A549 (cell line): Measurements from ENCODE around the gene ANKFY1. TPM values are rescaled to one million over a fixed set of nuclear protein-coding genes. Genes with fewer than 3 reads are reported as not detected.

Experiments used
- ATAC-seq, 2 experiments: fragments of 200-7000 bp in 1 of 2; fragments of >200 bp in 1 of 2; cut with Nextera tagmentation in 1 of 2; cut with Tn5 transposase in 1 of 2; 3 replicates each; pipeline versions ENCODE4 v1.8.0 to v1.9.1; 2018 to 2020; ENCODE audit warnings: mild to moderate bottlenecking in 1 of 2, moderate library complexity in 1 of 2
- CTCF ChIA-PET: fragments of 300-600 bp; sonication (Branson Sonifier 250); formaldehyde crosslinking; extraction: SDS; loops from one replicate; lab custom pipeline; 2021; ENCODE audit warnings: antibody characterized with exemption, inconsistent platforms; lab: Yijun Ruan, JAX
- POLR2A ChIA-PET: fragments of 350-600 bp; formaldehyde crosslinking; extraction: SDS; loops from one replicate; lab custom pipeline; 2021; ENCODE audit warnings: antibody characterized with exemption, inconsistent platforms; lab: Yijun Ruan, JAX
- DNase-seq, 2 experiments: peaks; one replicate each; pipeline versions ENCODE4 v3.0.0 to v3.0.0-alpha.2; 2011 to 2016; ENCODE audit warnings: low read depth in 1 of 2, low spot score in 1 of 2
- FAIRE-seq: peaks from 2 replicates; lab custom pipeline; 2011; peaks lifted over from hg19 to GRCh38; lab: Jason Lieb, UNC
- H3K27ac ChIP-seq, 2 experiments: fragments of >200 bp; sonication (Bioruptor Twin); formaldehyde crosslinking; 3 replicates each; pipeline ENCODE4 v1.5.1; 2016 to 2017
- H3K4me1 ChIP-seq: fragments of >200 bp; sonication (Bioruptor Twin); formaldehyde crosslinking; 3 replicates; pipeline ENCODE4 v1.6.1; 2016
- H3K4me2 ChIP-seq: fragments of >200 bp; sonication (Bioruptor Twin); formaldehyde crosslinking; 3 replicates; pipeline ENCODE4 v1.6.1; 2016
- H3K4me3 ChIP-seq: fragments of >200 bp; sonication (Bioruptor Twin); formaldehyde crosslinking; 3 replicates; pipeline ENCODE4 v1.5.1; 2016
- H3K9me3 ChIP-seq: fragments of >200 bp; sonication (Bioruptor Twin); formaldehyde crosslinking; 3 replicates; pipeline ENCODE4 v1.6.1; 2016
- CBX2 ChIP-seq: fragments of 200-600 bp; sonication (generic); IDR thresholded peaks from 2 replicates; pipeline ENCODE4 v1.6.1; 2016; ENCODE audit warnings: low read depth, mild to moderate bottlenecking, borderline replicate concordance
- EHMT2 ChIP-seq: fragments of 200-600 bp; sonication (generic); IDR thresholded peaks from 2 replicates; pipeline ENCODE4 v1.6.1; 2016; ENCODE audit warnings: antibody characterized with exemption, low read depth, mild to moderate bottlenecking, moderate library complexity
- ELK1 ChIP-seq: fragments of 150-350 bp; IDR thresholded peaks from 2 replicates; pipeline ENCODE4 v1.6.1; 2014; ENCODE audit warnings: low read depth, mild to moderate bottlenecking, low read length
- EP300 ChIP-seq, 2 experiments: fragments of >200 bp; sonication (Bioruptor Twin); formaldehyde crosslinking; IDR thresholded peaks; 2 replicates in 1 of 2; 3 replicates in 1 of 2; pipeline ENCODE4 v1.6.1; 2016 to 2017
- HDAC2 ChIP-seq: fragments of 200-600 bp; sonication (generic); IDR thresholded peaks from 2 replicates; pipeline ENCODE4 v1.6.1; 2016
- HMGXB4 ChIP-seq: fragments of 250-450 bp; sonication (Bioruptor Pico); IDR thresholded peaks from 2 replicates; pipeline ENCODE4 v1.5.0; 2021; ENCODE audit warnings: mild to moderate bottlenecking, moderate library complexity, borderline replicate concordance
- HOXB13 ChIP-seq: fragments of 250-450 bp; sonication (Bioruptor Pico); IDR thresholded peaks from 2 replicates; pipeline ENCODE4 v1.5.0; 2020; ENCODE audit warnings: low read depth, mild to moderate bottlenecking, moderate library complexity
- JUN ChIP-seq, 2 experiments: fragments of >200 bp; sonication (Bioruptor Twin); formaldehyde crosslinking; IDR thresholded peaks; 2 replicates in 1 of 2; 3 replicates in 1 of 2; pipeline ENCODE4 v1.6.1; 2016 to 2017
- JUNB ChIP-seq: fragments of >200 bp; sonication (Bioruptor Twin); formaldehyde crosslinking; IDR thresholded peaks from 2 replicates; pipeline ENCODE4 v1.6.1; 2016
- KDM5A ChIP-seq: fragments of 200-600 bp; sonication (generic); IDR thresholded peaks from 2 replicates; pipeline ENCODE4 v1.6.1; 2016; ENCODE audit warnings: antibody characterized with exemption, mild to moderate bottlenecking
- MAFK ChIP-seq: fragments of 450-650 bp; IDR thresholded peaks from 2 replicates; pipeline ENCODE4 v1.6.1; 2014; ENCODE audit not compliant: partially characterized antibody
- MAX ChIP-seq: IDR thresholded peaks from 2 replicates; pipeline ENCODE4 v1.6.1; 2012
- MYC ChIP-seq: IDR thresholded peaks from 2 replicates; pipeline ENCODE4 v1.6.1; 2012; ENCODE audit warnings: mild to moderate bottlenecking, inconsistent platforms, low read length, improper control_type of control experiment, borderline replicate concordance
- NFE2L2 ChIP-seq: fragments of 150-350 bp; conservative IDR thresholded peaks from 2 replicates; pipeline ENCODE4 v1.6.1; 2014; ENCODE audit warnings: low read length
- NPAS2 ChIP-seq: fragments of 250-450 bp; sonication (Bioruptor Pico); IDR thresholded peaks from 2 replicates; pipeline ENCODE4 v1.8.0; 2022; ENCODE audit warnings: mild to moderate bottlenecking, moderate library complexity, borderline replicate concordance
- RARB ChIP-seq: fragments of 250-450 bp; sonication (Bioruptor Pico); IDR thresholded peaks from 2 replicates; pipeline ENCODE4 v1.8.0; 2021; ENCODE audit warnings: mild to moderate bottlenecking, moderate library complexity
- RNF2 ChIP-seq: fragments of 200-600 bp; sonication (generic); IDR thresholded peaks from 2 replicates; pipeline ENCODE4 v1.6.1; 2016; ENCODE audit warnings: low read depth, mild to moderate bottlenecking, antibody characterized with exemption, moderate library complexity, borderline replicate concordance
- WGBS: methylation state at CpG from one replicate; pipeline ENCODE4 v1.1.6; 2017; ENCODE audit errors: missing lambda C conversion rate; 5-methylcytosine and 5-hydroxymethylcytosine counted together
- polyA plus RNA-seq, 4 experiments: library from polyadenylated mRNA; depleted of rRNA in 3 of 4; stranded (reverse); fragments of >200 nt; fragmentation: RNase III in 1 of 4; extraction: RNeasy Plus Mini Kit Qiagen cat#74134 plus additional on column Dnase treatment in 1 of 4; gene quantifications; 2 replicates in 3 of 4; 3 replicates in 1 of 4; pipeline ENCODE4 v1.2.3, GENCODE V29; 2011 to 2017
- small RNA-seq, 6 experiments: library from RNA; depleted of rRNA; stranded (forward); fragments of <200 nt; gene quantifications; one replicate each; pipeline ENCODE3, GENCODE V24; 2012

Gene ANKFY1
- polyA plus RNA-seq, 2 of the 4 experiments (the other 2 are of a cell fraction): 28.5 to 51.7 TPM

- H3K4me2 ChIP-seq: no peak overlapping the region
- POLR2A ChIA-PET: no interaction called here
- H3K4me3 ChIP-seq: no peak overlapping the region
- no peak for FAIRE-seq
- WGBS: 88% methylated on average over 8 of the region's 8 CpGs
- ATAC-seq: no peak
- DNase-seq: no peak
- no peaks in the 10 kb centered on the region for H3K9me3 ChIP-seq
- TF ChIP-seq NFE2L2 (peak; percentile 30; the same call in 1 of the 2 replicates), RNF2 (no peak), MAX (no peak), MAFK (peak; percentile 61), ELK1 (no peak), RARB (no peak), EHMT2 (no peak)
- CTCF ChIA-PET: interaction anchor here (1.1 to 5.2 kb wide), 2 partner anchors 9 to 43 kb away, joined by 3 to 23 read pairs; no protein-coding TSS in a partner anchor
- peaks cover 4% of the 10 kb centered on the region; the same call in 1 of the 3 replicates for H3K4me1 ChIP-seq
- peak overlapping the region in 1 of 2 experiments; percentile 56; a peak in 2 of 6 replicates for H3K27ac ChIP-seq
These were observed 145.6 kb downstream of the ANKFY1 start for GRCh38 chr17:4118015-4118743.

GRCh38 chr17:4116516-4116915 lies 147.3 kb downstream of the ANKFY1 start:
- no peak overlapping the region for H3K4me3 ChIP-seq
- ChIA-PET POLR2A (no interaction called here), CTCF (no interaction called here)
- WGBS: 71% methylated on average over 4 of the region's 4 CpGs
- no peak for ATAC-seq
- TF ChIP-seq EP300 (IDR thresholded peaks at IDR 0.05): no peak
- no peak for TF ChIP-seq CBX2
- TF ChIP-seq NPAS2 (CRISPR knock-in tag): no peak
- no peak for TF ChIP-seq RARB
- TF ChIP-seq JUN (IDR thresholded peaks at IDR 0.05): no peak
- TF ChIP-seq MAX: no peak
- TF ChIP-seq HDAC2: no peak
- TF ChIP-seq NFE2L2: no peak
- no peak for TF ChIP-seq KDM5A
- no peak for TF ChIP-seq JUNB
- no peak for TF ChIP-seq HOXB13 (CRISPR knock-in tag)
- TF ChIP-seq RNF2: no peak
- no peak for TF ChIP-seq MYC
- TF ChIP-seq HMGXB4 (CRISPR knock-in tag): no peak
- H3K27ac ChIP-seq: no peak overlapping the region
- no peaks in the 10 kb centered on the region for H3K9me3 ChIP-seq
- peak; percentile 32 for FAIRE-seq
- H3K4me2 ChIP-seq: no peak overlapping the region
- no peak for DNase-seq
- H3K4me1 ChIP-seq: peaks cover 4% of the 10 kb centered on the region; the same call in 1 of the 3 replicates

Small RNAs within 50 kb of the gene (small RNA-seq; reads per million reads assigned to genes)
- gene RF00019: 0 reads per million in 6 experiments

Other genes starting within 250 kb of the ANKFY1 start
- gene ZZEF1, start 120.9 kb downstream of the ANKFY1 start, polyA plus RNA-seq (2011; rRNA removed): 22.2 and 36.1 TPM in 2 replicates
- gene ZZEF1, start 120.9 kb downstream of the ANKFY1 start, polyA plus RNA-seq (2017; fragmentation: RNase III; extraction: RNeasy Plus Mini Kit Qiagen cat#74134 plus additional on column Dnase treatment): 10.6 to 13.6 TPM (median 11.7 TPM) in 3 replicates
- gene CYB5D2, start 120.8 kb downstream of the ANKFY1 start, polyA plus RNA-seq (2011; rRNA removed): 19.4 and 21.2 TPM in 2 replicates
- gene CYB5D2, start 120.8 kb downstream of the ANKFY1 start, polyA plus RNA-seq (2017; fragmentation: RNase III; extraction: RNeasy Plus Mini Kit Qiagen cat#74134 plus additional on column Dnase treatment): 15.7 to 22.0 TPM (median 19.4 TPM) in 3 replicates
- 100 and 117 TPM in 2 replicates for gene UBE2G1, start 102.7 kb upstream of the ANKFY1 start, polyA plus RNA-seq (2011; rRNA removed)
- 76.3 to 86.2 TPM (median 78.5 TPM) in 3 replicates for gene UBE2G1, start 102.7 kb upstream of the ANKFY1 start, polyA plus RNA-seq (2017; fragmentation: RNase III; extraction: RNeasy Plus Mini Kit Qiagen cat#74134 plus additional on column Dnase treatment)
- gene SPNS3, start 170.0 kb upstream of the ANKFY1 start, polyA plus RNA-seq (2011; rRNA removed): not detected in 2 replicates
- not detected in 3 replicates for gene SPNS3, start 170.0 kb upstream of the ANKFY1 start, polyA plus RNA-seq (2017; fragmentation: RNase III; extraction: RNeasy Plus Mini Kit Qiagen cat#74134 plus additional on column Dnase treatment)
- 0.25 and 0.27 TPM in 2 replicates for gene SPNS2, start 234.9 kb upstream of the ANKFY1 start, polyA plus RNA-seq (2011; rRNA removed)
- 0.13 to 0.46 TPM (median 0.38 TPM) in 3 replicates for gene SPNS2, start 234.9 kb upstream of the ANKFY1 start, polyA plus RNA-seq (2017; fragmentation: RNase III; extraction: RNeasy Plus Mini Kit Qiagen cat#74134 plus additional on column Dnase treatment)